Activated CD4-positive, alpha-beta memory T cell treated with anti-CD3 and anti-CD28 coated beads, Interleukin-2, amount 10 ng/mL, durations not matched to agents 7 days and 5 days (primary cell): ENCODE data around the gene FGF11. TPM values are rescaled to one million over a fixed set of nuclear protein-coding genes. Genes with fewer than 3 reads are reported as not detected.
"Not testable (repeated sequence)": the region's sequence is repeated elsewhere in the genome, so short reads cannot be mapped to it uniquely, and the experiment has no call there.

ENCODE experiments used
- CTCF ChIA-PET: fragments of 350-600 bp; sonication (Branson Sonifier 250); formaldehyde crosslinking; loops from one replicate; lab custom pipeline; 2021; ENCODE audit warnings: antibody characterized with exemption, inconsistent platforms; lab: Charles Lee
- POLR2A ChIA-PET: fragments of 350-600 bp; sonication (Branson Sonifier 250); formaldehyde crosslinking; loops from one replicate; lab custom pipeline; 2021; ENCODE audit warnings: antibody characterized with exemption; lab: Charles Lee
- DNase-seq: peaks from one replicate; pipeline ENCODE4 v3.0.0-alpha.2; 2020
- H3K27ac Mint-ChIP-seq: one replicate; pipeline ENCODE4 v1.8.0; 2021; ENCODE audit warnings: mild to moderate bottlenecking, mixed read lengths
- H3K27me3 Mint-ChIP-seq: one replicate; pipeline ENCODE4 v1.8.0; 2021; ENCODE audit warnings: mixed read lengths
- H3K36me3 Mint-ChIP-seq: one replicate; pipeline ENCODE4 v1.8.0; 2021; ENCODE audit warnings: low read depth, mixed read lengths
- H3K4me1 Mint-ChIP-seq: one replicate; pipeline ENCODE4 v1.8.0; 2021; ENCODE audit warnings: mixed read lengths
- H3K4me3 Mint-ChIP-seq: one replicate; pipeline ENCODE4 v1.8.0; 2021; ENCODE audit warnings: mild to moderate bottlenecking, mixed read lengths
- H3K9me3 Mint-ChIP-seq: one replicate; pipeline ENCODE4 v1.8.0; 2021; ENCODE audit warnings: mixed read lengths
- total RNA-seq, 2 experiments: library from RNA; stranded (reverse); gene quantifications; one replicate each; pipeline ENCODE4 v1.2.3, GENCODE V29; 2021

The FGF11 gene
- total RNA-seq, 2 experiments from 2014 or later = 8.9 to 10.8 TPM

GRCh38 chr17:7468290-7468689, 29.0 kb downstream of the FGF11 start:
- Mint-ChIP-seq H3K27ac (no peak overlapping the region), H3K4me1 (peaks cover 11% of the 10 kb centered on the region), H3K4me3 (no peak overlapping the region), H3K36me3 (peaks cover 9% of the 10 kb centered on the region), H3K9me3 (no peaks in the 10 kb centered on the region), H3K27me3 (no peaks in the 10 kb centered on the region)
- POLR2A ChIA-PET = interaction anchor here (0.6 to 0.7 kb wide), 2 partner anchors 16 to 252 kb away, joined by 3 read pairs; partner anchors contain the start of gene POLR2A
- CTCF ChIA-PET = interaction anchor here (1.8 kb wide), 1 partner anchor 31 kb away, joined by 4 read pairs; no protein-coding TSS in a partner anchor
- no peak for DNase-seq

- no peak for DNase-seq
- H3K27me3 Mint-ChIP-seq = no peaks in the 10 kb centered on the region
- CTCF ChIA-PET = interaction anchor here (1.8 kb wide), 1 partner anchor 32 kb away, joined by 4 read pairs; no protein-coding TSS in a partner anchor
- POLR2A ChIA-PET = interaction anchor here (0.7 to 2.8 kb wide), 2 partner anchors 10 to 15 kb away, joined by 3 to 13 read pairs; partner anchors contain the start of genes POLR2A and ZBTB4
- H3K4me3 Mint-ChIP-seq = no peak overlapping the region
- H3K27ac Mint-ChIP-seq = no peak overlapping the region
- peaks cover 11% of the 10 kb centered on the region for H3K4me1 Mint-ChIP-seq
- peaks cover 3% of the 10 kb centered on the region for H3K36me3 Mint-ChIP-seq
- no peaks in the 10 kb centered on the region for H3K9me3 Mint-ChIP-seq
These were observed 29.6 kb downstream of the FGF11 start for GRCh38 chr17:7468804-7469389.

- DNase-seq, H3K27ac Mint-ChIP-seq, H3K36me3 Mint-ChIP-seq, H3K4me3 Mint-ChIP-seq, H3K27me3 Mint-ChIP-seq, CTCF ChIA-PET, H3K9me3 Mint-ChIP-seq: not testable (repeated sequence)
- H3K4me1 Mint-ChIP-seq = peaks cover 11% of the 10 kb centered on the region
- POLR2A ChIA-PET = interaction anchor here (2.8 kb wide), 1 partner anchor 9 kb away, joined by 13 read pairs; the partner anchor contains the start of gene ZBTB4
These were observed 30.5 kb downstream of the FGF11 start for GRCh38 chr17:7469843-7470242.

- DNase-seq, H3K4me3 Mint-ChIP-seq, H3K27ac Mint-ChIP-seq, H3K36me3 Mint-ChIP-seq, H3K27me3 Mint-ChIP-seq, H3K9me3 Mint-ChIP-seq: not testable (repeated sequence)
- CTCF ChIA-PET = interaction anchor here (0.7 to 2.0 kb wide), 3 partner anchors 16 to 199 kb away, joined by 4 to 8 read pairs (median 5); no protein-coding TSS in a partner anchor
- peaks cover 11% of the 10 kb centered on the region for H3K4me1 Mint-ChIP-seq
- POLR2A ChIA-PET = interaction anchor here (2.8 kb wide), 1 partner anchor 9 kb away, joined by 13 read pairs; the partner anchor contains the start of gene ZBTB4
These were observed 31.2 kb downstream of the FGF11 start for GRCh38 chr17:7470457-7470973.

GRCh38 chr17:7471729-7472128, 32.4 kb downstream of the FGF11 start:
- POLR2A ChIA-PET = interaction anchor here (2.5 kb wide), 1 partner anchor 35 kb away, joined by 6 read pairs; no protein-coding TSS in a partner anchor
- DNase-seq = no peak
- H3K4me3 Mint-ChIP-seq = no peak overlapping the region
- CTCF ChIA-PET = interaction anchor here (1.7 to 2.0 kb wide), 2 partner anchors 17 to 35 kb away, joined by 4 to 8 read pairs; no protein-coding TSS in a partner anchor
- peaks cover 20% of the 10 kb centered on the region for H3K4me1 Mint-ChIP-seq
- no peaks in the 10 kb centered on the region for H3K36me3 Mint-ChIP-seq
- H3K9me3 Mint-ChIP-seq = no peaks in the 10 kb centered on the region
- H3K27ac Mint-ChIP-seq = no peak overlapping the region
- no peaks in the 10 kb centered on the region for H3K27me3 Mint-ChIP-seq

- ChIA-PET POLR2A (interaction anchor here (2.0 to 3.2 kb wide), 3 partner anchors 9 to 19 kb away, joined by 6 to 17 read pairs (median 12); partner anchors contain the start of gene POLR2A), CTCF (interaction anchor here (0.6 to 1.8 kb wide), 2 partner anchors 39 to 258 kb away, joined by 3 to 4 read pairs; no protein-coding TSS in a partner anchor)
- H3K27me3 Mint-ChIP-seq, DNase-seq, H3K9me3 Mint-ChIP-seq, H3K27ac Mint-ChIP-seq, H3K36me3 Mint-ChIP-seq, H3K4me3 Mint-ChIP-seq: not testable (repeated sequence)
- peaks cover 39% of the 10 kb centered on the region for H3K4me1 Mint-ChIP-seq
These were observed 35.5 kb downstream of the FGF11 start for GRCh38 chr17:7474767-7475166.

GRCh38 chr17:7475764-7476422, 36.6 kb downstream of the FGF11 start:
- Mint-ChIP-seq H3K4me1 (peaks cover 47% of the 10 kb centered on the region), H3K36me3 (peaks cover 7% of the 10 kb centered on the region), H3K9me3 (no peaks in the 10 kb centered on the region), H3K27ac (no peak overlapping the region), H3K27me3 (no peaks in the 10 kb centered on the region), H3K4me3 (no peak overlapping the region)
- no peak for DNase-seq
- CTCF ChIA-PET = interaction anchor here (1.0 to 2.4 kb wide), 6 partner anchors 9 to 120 kb away, joined by 4 to 17 read pairs (median 5); partner anchors contain the start of genes SENP3 and TMEM102
- POLR2A ChIA-PET = interaction anchor here (0.7 to 13.0 kb wide), 8 partner anchors 8 to 139 kb away, joined by 3 to 232 read pairs (median 5); partner anchors contain the start of genes CHRNB1, FGF11, POLR2A and TMEM102

- DNase-seq = no peak
- H3K9me3 Mint-ChIP-seq = no peaks in the 10 kb centered on the region
- H3K4me3 Mint-ChIP-seq = no peak overlapping the region
- peaks cover 48% of the 10 kb centered on the region for H3K4me1 Mint-ChIP-seq
- H3K27me3 Mint-ChIP-seq = no peaks in the 10 kb centered on the region
- H3K36me3 Mint-ChIP-seq = peaks cover 7% of the 10 kb centered on the region
- CTCF ChIA-PET = interaction anchor here (0.8 to 2.4 kb wide), 6 partner anchors 9 to 121 kb away, joined by 3 to 17 read pairs (median 5); partner anchors contain the start of genes SENP3 and TMEM102
- POLR2A ChIA-PET = interaction anchor here (0.7 to 13.0 kb wide), 8 partner anchors 7 to 36 kb away, joined by 3 to 232 read pairs (median 5); partner anchors contain the start of genes CHRNB1, FGF11, POLR2A and TMEM102
- H3K27ac Mint-ChIP-seq = no peak overlapping the region
These were observed 37.2 kb downstream of the FGF11 start for GRCh38 chr17:7476494-7476893.

GRCh38 chr17:7476951-7477350, 37.6 kb downstream of the FGF11 start:
- ChIA-PET CTCF (interaction anchor here (0.8 to 2.4 kb wide), 5 partner anchors 8 to 121 kb away, joined by 3 to 17 read pairs (median 5); partner anchors contain the start of genes SENP3 and TMEM102), POLR2A (interaction anchor here (1.2 to 13.0 kb wide), 6 partner anchors 9 to 36 kb away, joined by 3 to 232 read pairs (median 6); partner anchors contain the start of genes CHRNB1, FGF11 and TMEM102)
- no peaks in the 10 kb centered on the region for H3K27me3 Mint-ChIP-seq
- H3K4me3 Mint-ChIP-seq = no peak overlapping the region
- no peaks in the 10 kb centered on the region for H3K9me3 Mint-ChIP-seq
- no peak for DNase-seq
- H3K36me3 Mint-ChIP-seq = peaks cover 7% of the 10 kb centered on the region
- H3K4me1 Mint-ChIP-seq = peaks cover 47% of the 10 kb centered on the region
- no peak overlapping the region for H3K27ac Mint-ChIP-seq

GRCh38 chr17:7477392-7478275, 38.3 kb downstream of the FGF11 start:
- DNase-seq = no peak
- peak overlapping the region; percentile 83 for H3K27ac Mint-ChIP-seq
- ChIA-PET POLR2A (interaction anchor here (1.0 to 13.0 kb wide), 9 partner anchors 8 to 209 kb away, joined by 3 to 232 read pairs (median 13); partner anchors contain the start of genes CHRNB1, FGF11, MPDU1 and TMEM102), CTCF (interaction anchor here (1.5 to 2.4 kb wide), 4 partner anchors 7 to 122 kb away, joined by 5 to 17 read pairs (median 6); partner anchors contain the start of genes SENP3 and TMEM102)
- H3K4me3 Mint-ChIP-seq = peak overlapping the region; percentile 86
- H3K4me1 Mint-ChIP-seq = peaks cover 52% of the 10 kb centered on the region
- no peaks in the 10 kb centered on the region for H3K9me3 Mint-ChIP-seq
- no peaks in the 10 kb centered on the region for H3K27me3 Mint-ChIP-seq
- peaks cover 7% of the 10 kb centered on the region for H3K36me3 Mint-ChIP-seq
